HL-60 (cell line): ENCODE results near the gene ADAMTS2.

Source experiments
- DNase-seq, 2 experiments: peaks; one replicate each; pipeline ENCODE4 v3.0.0-alpha.2; 2010 to 2020; ENCODE audit warnings: low read depth in 1 of 2, low spot score in 1 of 2
- H3K27ac ChIP-seq: fragments of 250-450 bp; sonication (Bioruptor Pico); replicated peaks from 2 replicates; pipeline ENCODE4 v1.5.1; 2020; ENCODE audit warnings: mild to moderate bottlenecking, moderate library complexity
- H3K27me3 ChIP-seq: fragments of 250-450 bp; sonication (Bioruptor Pico); 2 replicates; pipeline ENCODE4 v1.5.1; 2021; ENCODE audit warnings: mild to moderate bottlenecking, moderate library complexity; ENCODE audit not compliant: insufficient read depth, poor library complexity, severe bottlenecking
- H3K4me3 ChIP-seq: replicated peaks from 2 replicates; pipeline ENCODE4 v1.5.1; 2011; ENCODE audit warnings: mild to moderate bottlenecking, control low read depth, low read length; ENCODE audit not compliant: insufficient read depth
- CTCF ChIP-seq: IDR thresholded peaks from one replicate; pipeline ENCODE4 v1.5.1; 2011; ENCODE audit warnings: low read length, control low read depth, inconsistent platforms; ENCODE audit not compliant: insufficient read depth
- GABPA ChIP-seq: IDR thresholded peaks from 2 replicates; pipeline ENCODE4 v1.6.1; 2012; ENCODE audit warnings: low read depth
- POLR2AphosphoS5 ChIP-seq: IDR thresholded peaks from 2 replicates; pipeline ENCODE4 v1.6.1; 2012; ENCODE audit warnings: low read depth
- REST ChIP-seq: IDR thresholded peaks from 2 replicates; pipeline ENCODE4 v1.6.1; 2012; ENCODE audit warnings: low read depth; ENCODE audit not compliant: insufficient replicate concordance
- SPI1 ChIP-seq: IDR thresholded peaks from 2 replicates; pipeline ENCODE4 v1.6.1; 2012; ENCODE audit warnings: low read depth, mild to moderate bottlenecking, borderline replicate concordance

ADAMTS2 gene

DNA sequence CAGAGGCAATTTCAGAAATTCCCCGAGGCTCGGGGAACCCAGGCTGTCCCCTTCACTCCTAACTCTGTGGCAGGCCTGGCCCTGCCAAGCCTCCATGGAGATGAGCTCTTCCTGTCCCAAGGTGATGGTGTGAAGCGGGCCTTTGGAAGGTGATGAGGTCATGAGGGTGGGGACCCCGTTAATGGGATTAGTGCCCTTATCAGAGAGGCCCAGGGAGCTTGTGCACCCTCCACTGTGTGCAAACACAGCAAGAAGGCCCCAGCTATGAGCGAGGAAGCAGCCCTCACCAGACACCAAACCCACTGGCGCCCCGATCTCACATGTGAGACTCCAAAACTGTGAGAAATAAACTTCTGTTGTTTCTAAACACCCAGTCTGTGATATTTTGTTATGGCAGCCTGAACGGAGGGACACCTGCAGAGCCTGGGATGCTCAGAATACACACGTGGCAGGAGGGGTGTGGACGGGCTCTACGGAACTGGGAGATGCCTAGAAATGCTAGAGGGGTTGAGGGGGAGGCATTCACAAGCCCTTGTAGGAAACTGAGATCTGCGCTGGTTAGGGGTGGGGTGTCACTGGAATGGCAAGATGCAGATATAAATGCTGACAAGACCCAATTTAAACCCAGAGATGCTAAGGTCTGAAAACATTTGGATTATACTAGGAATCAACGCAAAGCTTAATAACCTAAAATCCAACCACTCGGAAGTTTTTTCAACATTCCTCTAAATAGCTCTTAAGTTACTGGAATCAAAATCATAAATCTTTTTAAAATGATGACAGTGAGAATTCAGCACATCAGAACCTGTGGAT, 46.9 kb downstream of the ADAMTS2 start:
- Histone ChIP-seq H3K4me3 (no peak overlapping the region), H3K27me3 (no peaks in the 10 kb centered on the region), H3K27ac (no peak overlapping the region)
- TF ChIP-seq POLR2AphosphoS5 (no peak), CTCF (no peak), REST (no peak), GABPA (no peak), SPI1 (no peak)
- no peak for DNase-seq

- H3K27ac ChIP-seq, result no peak overlapping the region
- TF ChIP-seq REST, result no peak
Measured at GRCh38 chr5:179297486-179298180, 47.6 kb downstream of the ADAMTS2 start.

GRCh38 chr5:179297026-179297425, 48.2 kb downstream of the ADAMTS2 start:
- no peak for DNase-seq
- TF ChIP-seq GABPA, result no peak
- no peak for TF ChIP-seq CTCF
- no peak for TF ChIP-seq REST
- TF ChIP-seq POLR2AphosphoS5, result no peak
- no peak for TF ChIP-seq SPI1
- Histone ChIP-seq H3K4me3 (no peak overlapping the region), H3K27me3 (no peaks in the 10 kb centered on the region), H3K27ac (no peak overlapping the region)

More at GRCh38 chr5:179297486-179298180, 47.6 kb downstream of the ADAMTS2 start:
- Histone ChIP-seq H3K27me3 (no peaks in the 10 kb centered on the region), H3K4me3 (no peak overlapping the region)
- no peak for DNase-seq
